NB4 (cell line): ENCODE data around the gene GKAP1.
"Not testable (repeated sequence)": the region's sequence is repeated elsewhere in the genome, so short reads cannot be mapped to it uniquely, and the experiment has no call there.

Experiments used
- DNase-seq: peaks from one replicate; pipeline ENCODE4 v3.0.0; 2010; ENCODE audit warnings: low read depth
- H3K4me3 ChIP-seq: one replicate; pipeline ENCODE4 v1.5.1; 2011; ENCODE audit warnings: mild to moderate bottlenecking, low read depth, low read length, moderate library complexity
- CTCF ChIP-seq: IDR thresholded peaks from one replicate; pipeline ENCODE4 v1.5.1; 2012; ENCODE audit warnings: low read depth, low read length
- MAX ChIP-seq: IDR thresholded peaks from 2 replicates; pipeline ENCODE4 v1.6.1; 2011; ENCODE audit warnings: low read depth, low read length
- MYC ChIP-seq: IDR thresholded peaks from 2 replicates; pipeline ENCODE4 v1.6.1; 2011; ENCODE audit warnings: low read depth, low read length
- POLR2A ChIP-seq: IDR thresholded peaks from 2 replicates; pipeline ENCODE4 v1.6.1; 2011; ENCODE audit warnings: mild to moderate bottlenecking; ENCODE audit not compliant: insufficient read length; ENCODE audit errors: extremely low read depth

Gene GKAP1

DNA sequence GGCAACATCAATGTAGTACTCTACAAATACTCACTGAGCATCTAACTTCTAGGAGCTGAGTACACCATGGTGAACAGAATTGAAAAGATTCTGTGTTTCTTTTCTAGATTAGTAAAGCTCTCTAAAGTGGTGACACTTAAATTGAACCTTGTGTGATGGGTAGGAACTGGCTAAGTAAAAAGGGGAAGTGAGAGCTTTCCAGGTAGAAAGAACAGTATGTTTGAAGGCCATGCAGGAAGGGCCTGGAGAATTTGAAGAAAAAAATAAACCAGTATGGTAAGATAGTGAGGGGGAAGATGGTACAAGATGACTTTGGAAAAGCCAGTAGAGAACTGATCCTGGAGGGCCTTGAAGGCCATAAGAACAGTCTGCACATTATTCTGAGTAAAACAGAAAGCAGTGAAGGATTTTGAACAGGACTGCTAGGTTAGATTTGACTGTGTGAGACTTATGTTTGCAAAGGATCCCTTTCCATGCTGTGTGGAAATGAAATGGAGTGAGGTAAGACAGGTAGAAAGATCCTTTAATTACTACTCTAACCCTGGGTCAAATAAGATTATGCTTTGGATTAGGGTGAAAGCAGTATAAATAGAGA, 63.1 kb downstream of the GKAP1 start:
- H3K4me3 ChIP-seq, result no peak overlapping the region
- peak; percentile 33 for DNase-seq
- no peak for TF ChIP-seq CTCF
- no peak for TF ChIP-seq MAX
- TF ChIP-seq MYC, result no peak
- TF ChIP-seq POLR2A, result no peak

DNA sequence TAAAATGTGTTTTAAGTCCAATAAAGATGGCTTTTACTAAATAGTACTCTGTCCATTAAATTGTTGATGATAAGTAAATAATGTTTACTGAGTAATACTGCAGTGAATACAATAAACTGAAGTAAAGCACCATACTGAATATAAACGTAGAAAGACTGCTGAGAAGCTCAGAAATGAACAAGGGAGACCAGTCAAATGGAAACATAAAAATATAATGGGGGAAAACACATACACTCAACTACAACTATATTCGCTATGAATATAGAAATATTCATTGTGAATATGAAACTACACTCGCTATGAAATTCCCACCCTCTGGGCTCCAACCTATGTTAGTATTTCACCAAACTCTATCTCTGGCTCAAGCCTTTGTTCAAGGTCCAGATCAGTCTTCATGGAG, 67.9 kb downstream of the GKAP1 start:
- TF ChIP-seq POLR2A, result no peak
- no peak overlapping the region for H3K4me3 ChIP-seq
- no peak for DNase-seq

GRCh38 chr9:83744206-83744605, 73.4 kb downstream of the GKAP1 start:
- H3K4me3 ChIP-seq, result no peak overlapping the region
- no peak for DNase-seq
- TF ChIP-seq MAX (no peak), POLR2A (no peak), MYC (no peak), CTCF (no peak)

- no peak for DNase-seq
- no peak overlapping the region for H3K4me3 ChIP-seq
- TF ChIP-seq MYC, result no peak
- no peak for TF ChIP-seq CTCF
- no peak for TF ChIP-seq MAX
- TF ChIP-seq POLR2A, result no peak
Measured at GRCh38 chr9:83733739-83734138, 83.8 kb downstream of the GKAP1 start.

- H3K4me3 ChIP-seq, DNase-seq: not testable (repeated sequence)
Measured at GRCh38 chr9:83728591-83729368, 88.8 kb downstream of the GKAP1 start.

DNA sequence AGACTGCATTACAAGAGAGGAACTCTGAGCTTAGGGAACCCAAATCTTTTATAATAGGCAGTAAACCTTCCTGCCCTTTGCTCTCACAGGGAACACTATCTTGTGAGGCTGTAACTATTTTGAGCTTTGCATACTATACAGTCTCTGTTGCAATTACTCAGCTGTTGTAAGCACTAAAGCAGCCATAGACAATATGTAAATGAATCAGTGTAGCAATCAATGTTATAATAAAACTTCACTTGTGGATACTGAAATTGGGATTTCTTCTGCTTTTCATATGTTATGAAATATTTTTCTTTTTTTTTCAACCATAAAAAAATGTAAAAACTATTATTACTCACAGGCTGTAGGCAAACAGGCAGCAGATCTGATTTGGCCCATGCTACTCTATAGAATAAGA, 93.1 kb downstream of the GKAP1 start:
- H3K4me3 ChIP-seq, result no peak overlapping the region
- TF ChIP-seq CTCF, result no peak
- no peak for TF ChIP-seq MYC
- no peak for TF ChIP-seq MAX
- no peak for TF ChIP-seq POLR2A
- DNase-seq, result no peak
